AG08395 (cell line): ENCODE results near the gene ADGRA3.

ENCODE experiments used
- DNase-seq: peaks from one replicate; pipeline ENCODE4 v3.0.0; 2012; ENCODE audit warnings: mixed read lengths, low spot score

Gene ADGRA3, protein sequence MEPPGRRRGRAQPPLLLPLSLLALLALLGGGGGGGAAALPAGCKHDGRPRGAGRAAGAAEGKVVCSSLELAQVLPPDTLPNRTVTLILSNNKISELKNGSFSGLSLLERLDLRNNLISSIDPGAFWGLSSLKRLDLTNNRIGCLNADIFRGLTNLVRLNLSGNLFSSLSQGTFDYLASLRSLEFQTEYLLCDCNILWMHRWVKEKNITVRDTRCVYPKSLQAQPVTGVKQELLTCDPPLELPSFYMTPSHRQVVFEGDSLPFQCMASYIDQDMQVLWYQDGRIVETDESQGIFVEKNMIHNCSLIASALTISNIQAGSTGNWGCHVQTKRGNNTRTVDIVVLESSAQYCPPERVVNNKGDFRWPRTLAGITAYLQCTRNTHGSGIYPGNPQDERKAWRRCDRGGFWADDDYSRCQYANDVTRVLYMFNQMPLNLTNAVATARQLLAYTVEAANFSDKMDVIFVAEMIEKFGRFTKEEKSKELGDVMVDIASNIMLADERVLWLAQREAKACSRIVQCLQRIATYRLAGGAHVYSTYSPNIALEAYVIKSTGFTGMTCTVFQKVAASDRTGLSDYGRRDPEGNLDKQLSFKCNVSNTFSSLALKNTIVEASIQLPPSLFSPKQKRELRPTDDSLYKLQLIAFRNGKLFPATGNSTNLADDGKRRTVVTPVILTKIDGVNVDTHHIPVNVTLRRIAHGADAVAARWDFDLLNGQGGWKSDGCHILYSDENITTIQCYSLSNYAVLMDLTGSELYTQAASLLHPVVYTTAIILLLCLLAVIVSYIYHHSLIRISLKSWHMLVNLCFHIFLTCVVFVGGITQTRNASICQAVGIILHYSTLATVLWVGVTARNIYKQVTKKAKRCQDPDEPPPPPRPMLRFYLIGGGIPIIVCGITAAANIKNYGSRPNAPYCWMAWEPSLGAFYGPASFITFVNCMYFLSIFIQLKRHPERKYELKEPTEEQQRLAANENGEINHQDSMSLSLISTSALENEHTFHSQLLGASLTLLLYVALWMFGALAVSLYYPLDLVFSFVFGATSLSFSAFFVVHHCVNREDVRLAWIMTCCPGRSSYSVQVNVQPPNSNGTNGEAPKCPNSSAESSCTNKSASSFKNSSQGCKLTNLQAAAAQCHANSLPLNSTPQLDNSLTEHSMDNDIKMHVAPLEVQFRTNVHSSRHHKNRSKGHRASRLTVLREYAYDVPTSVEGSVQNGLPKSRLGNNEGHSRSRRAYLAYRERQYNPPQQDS (N-terminal part only)

DNA sequence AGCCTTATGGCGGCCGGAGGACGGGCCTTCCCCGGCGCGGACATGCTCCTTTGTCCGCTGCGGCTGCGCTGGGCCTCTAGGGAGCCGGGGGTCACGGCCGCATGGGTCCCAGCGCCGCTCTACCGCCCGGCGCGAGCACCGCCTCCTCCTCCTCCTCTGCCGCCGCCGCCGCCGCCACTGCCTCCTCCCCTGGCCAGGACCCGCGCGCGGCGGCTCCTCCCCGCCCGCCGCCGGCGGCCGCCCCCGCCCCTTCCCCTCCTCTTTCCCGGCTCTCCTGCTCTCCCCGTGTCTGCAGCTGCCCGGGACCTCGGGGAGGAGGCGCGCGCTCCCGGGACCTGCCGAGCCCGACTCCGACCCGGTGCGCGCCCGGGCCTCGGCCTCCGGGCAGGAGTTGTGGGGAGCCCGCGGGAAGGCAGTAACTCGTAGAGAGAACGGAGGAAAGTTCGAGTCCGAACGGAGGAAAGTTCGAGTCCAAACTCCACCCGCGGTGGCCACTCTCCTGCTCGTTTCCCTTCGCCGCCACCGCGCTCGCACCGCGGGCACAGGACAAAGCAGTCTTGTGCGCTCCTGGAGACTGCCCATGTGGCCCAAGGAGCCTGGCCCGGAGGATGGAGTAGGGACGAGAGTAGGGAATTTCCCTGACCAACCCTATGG lies at the start of gene ADGRA3:
Gene ADGRA3, minus strand, starts transcription at position 179 of the 654 bp plus-strand sequence. CDS start 282 bp downstream, outside the sequence.
- DNase-seq: peak; percentile 80

DNA sequence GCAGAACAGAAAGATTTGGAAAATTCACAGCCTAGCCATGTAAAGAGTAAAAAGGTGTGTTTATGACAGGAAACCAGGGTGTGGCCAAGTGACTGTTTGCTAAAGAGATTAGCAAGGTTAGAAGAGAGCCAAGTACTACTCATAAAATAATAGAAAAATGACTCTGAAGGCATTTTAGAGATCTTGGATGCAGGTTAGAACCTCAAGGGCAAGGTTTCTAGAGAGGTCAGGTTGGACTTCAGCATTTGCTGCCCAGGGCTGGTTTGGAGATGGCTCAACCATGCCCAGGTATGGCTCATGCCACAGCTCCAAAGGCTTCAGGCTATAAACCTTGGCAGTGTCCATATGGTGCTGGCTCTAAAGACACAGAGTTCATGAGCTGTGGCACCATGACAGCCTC lies 40.6 kb upstream of the ADGRA3 start:
- DNase-seq: no peak

DNA sequence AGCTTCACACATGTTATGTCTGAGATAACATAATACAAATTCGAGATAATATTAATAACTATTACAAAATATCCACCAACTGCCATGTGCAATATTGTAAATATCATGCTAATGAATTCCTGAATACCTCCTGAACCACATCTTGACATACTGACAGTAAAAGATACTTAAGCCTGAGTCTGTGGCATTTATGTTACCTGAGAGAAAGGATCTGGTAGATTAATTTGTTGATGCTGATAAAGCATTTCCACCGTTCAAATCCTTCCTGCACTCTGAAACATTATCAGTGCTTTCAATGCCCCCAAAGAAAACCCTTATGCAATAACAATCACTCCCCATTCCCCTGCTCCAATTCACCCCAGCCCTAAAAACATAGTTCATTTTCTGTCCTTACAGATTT lies 38.8 kb upstream of the ADGRA3 start:
- DNase-seq: no peak

DNA sequence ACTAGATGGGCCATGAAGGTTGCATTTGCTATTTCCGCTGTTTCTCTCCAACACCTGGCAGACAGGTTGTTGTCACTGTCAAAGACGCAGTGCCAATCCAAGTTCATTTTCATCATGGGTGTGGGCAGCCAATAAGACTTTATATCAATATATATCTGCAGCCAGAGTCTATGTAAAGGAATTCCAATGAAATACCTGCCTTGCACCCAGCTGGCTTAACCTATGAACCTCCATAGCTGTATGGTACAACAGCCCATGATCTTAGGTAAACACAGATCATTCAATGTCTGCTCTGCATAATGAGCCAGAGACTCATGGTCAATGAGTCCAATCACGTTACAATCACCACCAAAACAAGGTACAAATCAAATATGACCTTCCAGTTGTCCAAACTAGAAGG lies 37.7 kb upstream of the ADGRA3 start:
- DNase-seq: no peak

DNA sequence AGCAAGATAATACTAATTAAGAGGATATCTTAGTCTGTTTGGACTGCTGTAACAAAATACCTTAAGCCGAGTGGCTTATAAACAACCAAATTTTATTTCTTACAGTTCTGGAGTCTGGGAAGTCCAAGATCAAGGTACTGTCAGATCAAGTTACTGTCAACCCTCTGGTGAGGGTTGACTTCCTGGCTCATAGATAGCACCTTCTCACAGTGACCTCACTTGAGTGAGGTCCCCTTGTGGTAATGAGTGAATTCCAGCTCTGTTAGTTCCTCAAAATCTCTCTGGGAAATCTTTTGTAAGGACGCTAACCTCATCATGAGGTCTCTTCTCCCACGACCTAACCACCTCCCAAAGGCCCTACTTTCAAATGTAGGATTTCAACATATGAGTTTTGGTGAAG lies 36.9 kb upstream of the ADGRA3 start:
- no peak for DNase-seq

DNA sequence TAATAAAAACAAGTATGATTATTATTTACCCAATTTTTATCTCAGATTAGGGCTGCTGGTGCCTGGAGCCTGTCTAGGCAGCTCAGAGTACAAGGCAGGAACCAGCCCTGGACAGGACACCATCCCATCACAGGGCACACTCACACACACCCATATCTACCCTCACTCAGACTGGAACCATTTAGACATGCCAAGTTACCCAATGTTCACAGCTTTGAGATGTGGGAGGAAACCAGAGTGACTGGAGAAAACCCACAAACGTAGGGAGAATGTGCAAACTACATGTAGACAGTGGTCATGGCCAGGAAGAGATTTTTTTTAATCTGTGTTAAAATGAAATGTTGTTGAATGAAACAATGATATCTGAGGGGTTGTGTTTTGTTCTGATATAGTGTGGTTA lies 35.7 kb upstream of the ADGRA3 start:
- no peak for DNase-seq

DNA sequence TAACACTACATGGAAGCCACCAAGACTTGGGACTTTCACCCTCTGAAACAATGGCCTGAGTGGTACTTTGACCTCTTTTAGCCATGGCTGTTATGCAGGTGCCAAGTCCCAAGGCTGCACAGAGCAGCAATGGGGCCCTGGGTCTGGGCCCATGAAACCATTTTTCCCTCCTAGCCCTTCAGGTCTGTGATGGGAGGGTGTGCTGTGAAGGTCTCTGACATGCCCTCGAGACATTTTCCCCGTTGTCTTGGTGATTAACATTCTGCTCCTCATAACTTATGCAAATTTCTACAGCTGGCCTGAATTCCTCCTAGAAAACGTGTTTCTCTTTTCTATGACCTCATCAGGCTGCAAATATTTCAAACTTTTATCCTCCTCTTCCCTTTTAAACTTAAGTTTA lies 30.4 kb upstream of the ADGRA3 start:
- no peak for DNase-seq

DNA sequence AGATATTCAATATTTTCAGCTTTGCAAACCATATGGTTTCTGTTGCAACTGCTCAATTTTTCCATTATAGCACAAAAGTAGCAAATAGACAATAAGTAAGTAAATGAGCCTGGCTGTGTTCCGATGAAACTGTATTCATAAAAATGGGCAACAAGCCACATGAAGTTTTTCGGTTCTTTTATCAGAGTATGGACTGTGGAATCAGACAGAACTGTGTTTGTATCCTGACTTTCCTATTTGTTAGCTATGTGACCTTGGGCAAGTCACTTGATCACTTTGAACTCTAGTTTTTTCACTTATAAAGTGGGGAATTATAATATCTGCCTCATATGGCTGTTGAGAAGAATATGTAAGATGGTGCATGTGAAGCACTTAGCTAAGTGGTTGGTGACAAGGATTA lies 23.4 kb upstream of the ADGRA3 start:
- no peak for DNase-seq

DNA sequence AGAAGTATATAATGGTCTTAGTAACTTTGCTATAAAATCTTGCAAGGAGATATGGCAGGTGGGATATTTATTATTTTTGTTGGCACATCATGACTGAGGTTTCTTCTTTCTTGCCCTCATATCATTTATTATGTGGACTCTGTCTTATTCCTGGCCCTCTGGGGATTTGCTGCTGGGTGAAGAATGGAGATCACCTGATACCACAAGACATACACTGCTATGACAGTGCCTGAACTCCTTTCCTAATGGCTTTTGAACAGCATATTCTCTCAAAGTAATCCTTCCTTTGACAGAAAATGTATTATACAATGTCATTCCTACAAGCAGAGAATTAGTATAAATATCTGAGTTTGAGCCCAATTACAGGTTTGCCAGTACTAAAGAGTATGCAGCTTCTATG lies 22.0 kb upstream of the ADGRA3 start:
- DNase-seq: no peak

DNA sequence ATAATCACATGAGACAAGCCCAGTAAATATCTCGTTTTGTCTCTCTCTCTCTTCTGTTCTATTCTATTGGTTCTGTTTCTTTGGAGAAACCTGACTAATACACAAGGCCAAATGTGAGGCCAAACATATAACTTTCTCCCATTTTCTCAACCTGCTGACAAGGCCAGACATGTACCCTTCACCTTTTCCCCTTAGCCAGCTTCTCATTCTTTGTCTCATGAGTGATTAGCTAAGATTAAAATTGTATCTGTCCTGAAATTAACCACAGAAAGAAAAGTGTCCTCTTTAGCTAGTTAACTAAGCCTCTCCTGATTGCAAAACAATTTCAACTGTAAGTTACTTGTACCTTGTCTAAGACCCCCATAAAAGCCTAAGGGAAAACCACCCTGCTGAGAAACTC lies 18.5 kb upstream of the ADGRA3 start:
- DNase-seq: no peak

DNA sequence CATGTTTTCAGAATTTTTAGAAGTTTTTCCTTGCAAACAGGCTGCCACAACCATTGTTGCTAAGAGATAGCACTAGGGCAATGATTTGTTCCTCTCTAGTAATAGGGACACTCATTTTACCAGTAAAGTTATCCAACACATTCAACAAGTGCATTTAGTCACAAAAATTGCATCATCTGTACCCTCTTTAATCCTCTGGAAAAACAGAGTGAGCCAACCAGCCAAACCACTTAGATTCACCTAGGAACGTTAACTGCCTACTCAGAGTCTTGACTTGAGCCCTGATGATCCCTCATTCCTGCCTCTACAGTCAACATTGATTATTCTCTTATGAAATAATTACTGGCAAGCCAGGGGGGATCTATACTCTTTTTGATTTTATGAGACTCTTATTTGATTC lies 17.0 kb upstream of the ADGRA3 start:
- no peak for DNase-seq

DNA sequence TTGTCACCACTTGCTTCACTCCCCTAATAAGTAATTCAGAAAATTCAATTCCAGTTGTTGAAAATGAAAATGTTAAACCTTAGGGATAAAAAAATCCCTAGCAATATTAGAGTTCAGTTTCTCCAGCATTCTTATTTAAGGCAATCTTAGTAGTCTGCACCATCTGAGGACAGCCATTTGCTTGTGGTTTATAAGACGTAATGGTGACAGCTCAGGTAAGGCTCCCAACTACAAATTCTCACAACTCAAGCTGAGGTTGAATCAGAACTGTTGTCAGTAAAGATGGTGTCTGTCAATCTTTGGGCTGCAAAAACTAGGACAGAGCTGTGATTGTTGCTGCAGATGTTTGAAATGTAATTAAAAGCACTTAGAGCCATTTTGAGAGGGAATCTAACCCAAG lies 16.3 kb upstream of the ADGRA3 start:
- DNase-seq: no peak

DNA sequence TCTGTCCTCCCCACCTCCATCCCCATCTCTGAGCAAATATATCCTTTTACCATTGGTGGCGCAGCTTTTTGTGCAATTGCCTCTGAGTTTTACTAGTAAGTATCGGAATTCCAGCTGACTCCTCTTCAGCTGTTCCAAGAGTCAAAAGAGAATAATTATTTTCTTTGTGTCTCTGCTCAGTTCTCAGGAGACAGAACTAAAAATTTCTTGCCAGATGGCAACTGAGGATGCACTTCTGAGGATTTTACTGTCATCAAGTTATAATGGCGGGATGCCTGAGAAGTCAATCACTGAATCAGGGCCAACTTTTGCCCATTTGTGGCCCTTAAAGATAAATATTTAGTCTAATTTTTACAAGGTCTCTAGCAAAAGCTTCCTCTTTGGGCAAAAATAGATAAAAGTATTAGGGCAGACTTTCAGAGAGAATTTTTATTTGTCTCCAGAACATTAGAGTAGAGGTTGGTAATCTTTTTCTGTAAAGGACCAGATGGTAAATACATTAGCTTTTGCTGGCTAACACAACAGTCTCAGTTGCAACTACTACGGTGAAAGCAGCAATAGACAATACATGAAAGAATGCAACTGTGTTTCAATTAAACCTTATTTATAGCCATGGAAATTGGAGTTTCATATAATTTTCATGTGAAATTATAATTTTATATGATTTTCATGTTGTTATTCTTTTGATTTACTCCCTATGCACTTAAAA lies 15.6 kb upstream of the ADGRA3 start:
- DNase-seq: no peak

DNA sequence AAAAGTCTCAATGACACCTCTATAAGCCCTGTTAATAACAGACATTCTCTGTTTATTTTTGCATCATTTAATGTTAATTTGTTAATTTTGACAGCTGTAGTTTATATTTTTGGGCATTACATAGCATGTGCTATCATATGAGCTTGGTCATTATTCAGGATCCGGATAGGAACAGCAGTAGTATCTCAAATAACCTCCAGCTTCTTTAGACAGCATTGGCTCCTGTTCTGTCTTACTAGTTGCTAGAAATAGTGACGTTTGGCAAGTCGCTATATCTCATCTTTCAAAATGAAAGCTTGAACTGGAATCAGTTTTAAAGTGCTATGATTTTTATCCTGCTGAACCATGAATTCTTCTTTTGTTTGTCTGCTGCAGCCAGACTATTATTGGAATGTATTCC lies 9.0 kb upstream of the ADGRA3 start:
- no peak for DNase-seq

DNA sequence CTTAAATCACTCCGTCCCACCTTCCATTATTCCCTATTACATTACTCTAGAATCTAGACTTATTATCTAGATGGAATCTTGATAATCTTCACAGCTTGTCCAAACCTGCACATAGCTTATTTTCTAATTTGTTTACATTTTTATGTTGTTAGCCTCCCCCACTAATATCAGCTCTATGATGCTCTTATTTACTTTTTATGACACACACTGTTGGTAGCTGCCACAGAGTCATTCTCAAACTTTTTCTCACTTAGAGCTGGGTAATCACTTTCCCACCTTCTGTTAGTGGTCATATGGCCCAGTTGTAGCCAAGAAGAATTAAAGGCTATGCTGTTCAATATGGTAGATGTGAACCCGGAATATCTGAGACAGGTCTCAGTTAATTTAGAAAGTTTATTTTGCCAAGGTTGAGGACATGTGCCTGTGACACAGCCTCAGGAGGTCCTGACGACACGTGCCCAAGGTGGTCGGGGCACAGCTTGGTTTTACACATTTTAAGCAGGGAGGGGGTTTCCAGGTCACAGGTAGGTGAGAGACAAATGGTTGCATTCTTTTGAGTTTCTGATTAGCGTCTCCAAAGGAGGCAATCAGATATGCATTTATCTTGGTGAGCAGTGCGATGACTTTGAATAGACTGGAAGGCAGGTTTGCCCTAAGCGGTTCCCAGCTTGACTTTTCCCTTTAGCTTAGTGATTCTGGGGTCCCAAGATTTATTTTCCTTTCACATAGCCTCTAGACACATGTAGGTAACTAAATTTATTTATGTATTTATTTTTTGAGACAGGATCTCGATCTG lies 7.0 kb upstream of the ADGRA3 start:
- DNase-seq: no peak

DNA sequence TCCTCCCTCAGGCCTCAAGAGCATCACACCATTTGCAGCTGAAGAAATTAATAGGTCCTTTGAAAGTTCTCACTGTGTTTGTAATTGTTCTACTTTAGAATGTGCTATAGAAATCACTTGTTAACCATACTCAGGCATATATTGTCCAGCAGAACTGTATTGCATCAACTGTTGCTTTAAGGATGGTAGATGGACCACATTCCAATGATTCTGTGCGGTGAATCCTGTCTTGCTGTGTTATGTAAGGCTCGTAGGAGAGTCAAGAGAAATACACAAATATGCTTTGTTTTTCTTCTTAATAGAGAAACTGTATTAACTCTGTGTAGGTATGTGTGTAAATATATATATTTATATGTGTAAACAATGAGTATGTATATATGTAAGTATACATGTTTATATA lies 6.3 kb upstream of the ADGRA3 start:
- no peak for DNase-seq

DNA sequence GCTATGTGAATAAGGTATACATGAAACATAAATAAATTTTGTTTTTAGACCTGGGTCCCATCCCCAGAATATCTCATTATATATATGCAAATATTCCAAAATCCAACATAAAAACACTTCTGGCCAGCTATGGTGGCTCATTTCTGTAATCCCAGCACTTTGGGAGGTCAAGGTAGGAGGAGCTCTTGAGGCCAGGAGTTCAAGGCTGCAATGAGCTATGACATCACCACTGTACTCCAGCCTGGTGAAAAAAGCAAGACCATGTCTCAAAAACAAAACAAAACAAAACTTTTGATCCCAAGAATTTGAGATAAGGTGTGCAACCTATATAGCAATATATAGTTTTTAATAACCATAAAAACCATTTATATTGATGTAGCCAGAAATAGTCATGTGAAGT lies 5.4 kb upstream of the ADGRA3 start:
- no peak for DNase-seq

DNA sequence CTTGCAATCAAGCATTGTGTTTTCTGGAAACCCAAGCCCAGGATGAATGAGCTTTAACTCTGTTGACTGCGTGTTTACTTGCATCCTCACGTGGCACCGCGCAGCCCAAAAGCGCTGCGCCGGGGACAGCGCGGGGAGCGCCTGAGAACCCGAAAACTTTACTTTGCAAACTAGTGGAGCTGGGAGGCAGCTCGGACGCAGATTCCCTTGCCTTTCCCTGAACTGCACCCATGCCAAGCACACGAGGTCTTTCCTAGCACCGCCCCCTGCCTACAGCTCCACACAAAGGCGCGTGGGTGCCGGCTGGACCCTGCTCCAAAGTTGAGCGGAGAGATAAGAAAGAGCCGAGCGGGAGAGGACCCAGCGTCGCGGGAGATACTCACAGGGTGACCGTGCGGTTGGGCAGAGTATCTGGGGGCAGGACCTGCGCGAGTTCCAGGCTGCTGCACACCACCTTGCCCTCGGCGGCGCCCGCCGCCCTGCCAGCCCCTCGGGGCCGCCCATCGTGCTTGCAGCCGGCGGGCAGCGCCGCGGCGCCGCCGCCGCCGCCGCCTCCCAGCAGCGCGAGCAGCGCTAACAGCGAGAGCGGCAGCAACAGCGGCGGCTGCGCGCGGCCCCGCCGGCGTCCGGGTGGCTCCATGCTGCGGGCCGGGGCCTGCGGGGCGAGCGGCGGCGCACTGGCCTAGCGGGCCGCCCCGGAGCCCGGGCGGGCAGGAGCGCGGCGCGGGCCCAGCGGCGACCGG lies 550 bp downstream of the ADGRA3 start:
- DNase-seq: peak; percentile 63

DNA sequence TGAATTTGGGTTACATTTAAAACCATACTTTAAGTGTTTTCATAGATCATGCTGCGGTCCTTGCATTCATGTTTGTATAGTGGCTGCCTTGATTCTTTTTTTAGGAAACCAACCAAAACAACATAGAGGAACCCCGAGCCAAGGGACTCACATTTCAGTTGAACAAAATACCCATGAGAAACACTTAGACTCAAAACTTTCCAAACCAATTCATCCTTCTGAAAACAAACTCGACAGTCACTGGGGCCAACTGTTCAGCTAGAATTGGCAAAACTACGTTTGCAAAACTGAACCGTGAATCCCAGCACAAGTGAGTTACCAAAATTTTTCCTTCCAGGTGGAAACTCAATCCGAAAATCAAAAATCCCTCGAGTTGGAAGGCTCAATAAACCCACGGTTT lies 1.4 kb downstream of the ADGRA3 start:
- DNase-seq: no peak

DNA sequence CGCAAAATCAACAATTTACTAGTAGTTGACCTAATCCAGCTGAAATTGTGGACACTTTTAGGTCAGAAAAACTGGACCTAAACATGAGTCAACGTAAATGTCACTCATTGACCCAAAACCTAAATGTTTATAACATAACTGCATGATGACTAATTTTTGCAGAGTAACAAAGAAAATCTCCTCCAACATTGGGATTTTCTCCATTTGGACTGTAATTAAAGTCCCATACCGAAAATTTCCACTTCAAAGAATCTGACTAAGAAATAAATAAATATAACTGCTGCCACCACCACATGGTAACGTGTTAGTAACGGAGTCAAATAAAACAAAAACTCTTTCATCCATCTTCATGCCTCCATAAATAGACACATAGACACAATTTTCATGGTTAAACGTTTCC lies 1.9 kb downstream of the ADGRA3 start:
- peak; percentile 53 for DNase-seq
